SU-DHL-6 (cell line): Measurements from ENCODE around the gene LDLRAD3.

Experiments used
- EZH2phosphoT487 ChIP-seq: fragments of 200-600 bp; sonication (generic), shearing (Covaris generic); conservative IDR thresholded peaks from 2 replicates; pipeline ENCODE4 v1.6.1; 2018; ENCODE audit warnings: mild to moderate bottlenecking, antibody characterized with exemption, low read length, moderate library complexity, mixed read lengths
- TF ChIP-seq, protein P1 (sequence below): fragments of 200-600 bp; sonication (generic); IDR thresholded peaks from one replicate; pipeline ENCODE4 v1.5.1; 2017; ENCODE audit warnings: antibody characterized with exemption, mild to moderate bottlenecking, low read length, moderate library complexity; ENCODE audit not compliant: insufficient read depth, poor library complexity, severe bottlenecking

DNA sequence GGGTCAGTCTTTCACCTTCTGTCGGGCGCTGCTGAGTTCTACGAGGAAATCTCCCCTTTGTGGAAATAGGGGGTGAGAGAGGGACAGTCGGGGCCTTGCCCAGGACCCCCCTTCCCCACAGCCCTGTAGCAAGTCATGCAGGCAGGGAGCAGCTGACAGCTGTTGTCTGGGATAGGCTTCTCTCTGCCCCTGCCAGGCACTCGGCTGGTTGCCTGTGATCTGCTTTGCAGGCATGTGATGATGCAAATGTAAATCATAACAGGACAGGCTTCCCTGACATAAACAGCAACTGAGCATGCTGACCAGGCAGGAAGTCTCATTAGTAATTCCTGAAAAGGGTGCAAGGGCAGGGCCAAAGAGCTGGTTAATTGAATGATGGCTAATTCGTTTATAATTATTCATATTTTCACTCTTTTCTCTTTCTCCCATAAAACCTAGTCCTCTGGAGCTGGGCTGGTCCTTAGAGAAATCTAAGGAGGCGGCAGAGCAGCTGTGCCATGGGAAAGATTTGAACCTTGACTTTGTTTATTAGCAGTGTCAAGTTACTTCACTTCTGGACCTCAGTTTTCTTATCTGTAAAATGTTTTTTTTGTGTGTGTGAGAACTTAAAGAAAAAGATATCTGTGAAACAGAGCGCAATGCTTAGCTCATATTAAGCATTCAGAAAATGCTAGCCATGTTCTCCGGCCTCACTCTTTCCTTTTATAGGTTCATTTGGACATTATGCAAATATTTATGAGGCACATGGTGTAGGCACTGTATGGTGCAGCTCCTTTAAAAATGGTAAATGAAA is 129.7 kb downstream of the LDLRAD3 start:
- no peak for TF ChIP-seq EZH2phosphoT487
- TF ChIP-seq, protein P1, sequence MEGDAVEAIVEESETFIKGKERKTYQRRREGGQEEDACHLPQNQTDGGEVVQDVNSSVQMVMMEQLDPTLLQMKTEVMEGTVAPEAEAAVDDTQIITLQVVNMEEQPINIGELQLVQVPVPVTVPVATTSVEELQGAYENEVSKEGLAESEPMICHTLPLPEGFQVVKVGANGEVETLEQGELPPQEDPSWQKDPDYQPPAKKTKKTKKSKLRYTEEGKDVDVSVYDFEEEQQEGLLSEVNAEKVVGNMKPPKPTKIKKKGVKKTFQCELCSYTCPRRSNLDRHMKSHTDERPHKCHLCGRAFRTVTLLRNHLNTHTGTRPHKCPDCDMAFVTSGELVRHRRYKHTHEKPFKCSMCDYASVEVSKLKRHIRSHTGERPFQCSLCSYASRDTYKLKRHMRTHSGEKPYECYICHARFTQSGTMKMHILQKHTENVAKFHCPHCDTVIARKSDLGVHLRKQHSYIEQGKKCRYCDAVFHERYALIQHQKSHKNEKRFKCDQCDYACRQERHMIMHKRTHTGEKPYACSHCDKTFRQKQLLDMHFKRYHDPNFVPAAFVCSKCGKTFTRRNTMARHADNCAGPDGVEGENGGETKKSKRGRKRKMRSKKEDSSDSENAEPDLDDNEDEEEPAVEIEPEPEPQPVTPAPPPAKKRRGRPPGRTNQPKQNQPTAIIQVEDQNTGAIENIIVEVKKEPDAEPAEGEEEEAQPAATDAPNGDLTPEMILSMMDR = no peak
